Liver (tissue), 9 donors: ENCODE data around the gene SMIM31. TPM values are rescaled to one million over a fixed set of nuclear protein-coding genes. Genes with fewer than 3 reads are reported as not detected.

Source experiments
- DNase-seq: peaks from one replicate; pipeline ENCODE4 v3.0.0-alpha.2; 2017; ENCODE audit warnings: low spot score
- H3K27ac ChIP-seq, 2 donors: one replicate each; pipeline ENCODE4 v1.7.0; 2013; ENCODE audit warnings: inconsistent platforms in 2 of 2, low read length in 2 of 2, control low read depth in 1 of 2, low read depth in 1 of 2, mild to moderate bottlenecking in 1 of 2
- H3K27me3 ChIP-seq, 4 donors: one replicate each; pipeline versions ENCODE4 v1.6.1 to v1.7.0; 2013; ENCODE audit warnings: low read length in 3 of 4, inconsistent platforms in 1 of 4, mild to moderate bottlenecking in 1 of 4, moderate library complexity in 1 of 4; ENCODE audit not compliant: control insufficient read depth in 4 of 4, insufficient read depth in 4 of 4
- H3K36me3 ChIP-seq, 4 donors: one replicate each; pipeline versions ENCODE4 v1.6.1 to v1.7.0; 2013; ENCODE audit warnings: low read length in 3 of 4, mild to moderate bottlenecking in 3 of 4, low read depth in 1 of 4, moderate library complexity in 1 of 4; ENCODE audit not compliant: control insufficient read depth in 4 of 4, insufficient read depth in 3 of 4
- H3K4me1 ChIP-seq, 4 donors: one replicate each; pipeline versions ENCODE4 v1.6.1 to v1.7.0; 2013; ENCODE audit warnings: low read length in 3 of 4, mild to moderate bottlenecking in 3 of 4, moderate library complexity in 1 of 4; ENCODE audit not compliant: control insufficient read depth in 4 of 4, insufficient read depth in 4 of 4
- H3K4me3 ChIP-seq, 3 donors: one replicate each; pipeline versions ENCODE4 v1.6.1 to v1.7.0; 2013; ENCODE audit warnings: low read length in 3 of 3, control low read depth in 1 of 3, low read depth in 1 of 3, mild to moderate bottlenecking in 1 of 3
- H3K9ac ChIP-seq, 2 donors: one replicate each; pipeline ENCODE4 v1.7.0; 2013; ENCODE audit warnings: low read length in 2 of 2, mild to moderate bottlenecking in 2 of 2, moderate library complexity in 2 of 2, control low read depth in 1 of 2, low read depth in 1 of 2
- H3K9me3 ChIP-seq, 4 donors: one replicate each; pipeline versions ENCODE4 v1.6.1 to v1.7.0; 2013; ENCODE audit warnings: low read length in 3 of 4; ENCODE audit not compliant: control insufficient read depth in 4 of 4
- EGR1 ChIP-seq, 2 donors: IDR thresholded peaks; 2 replicates each; pipeline ENCODE4 v1.6.1; 2016 to 2018; ENCODE audit warnings: antibody characterized with exemption in 2 of 2, low read depth in 2 of 2
- FOXA1 ChIP-seq: IDR thresholded peaks from 2 replicates; pipeline ENCODE4 v1.6.1; 2016; ENCODE audit warnings: antibody characterized with exemption
- FOXA2 ChIP-seq: IDR thresholded peaks from 2 replicates; pipeline ENCODE4 v1.6.1; 2016; ENCODE audit warnings: antibody characterized with exemption
- HNF4G ChIP-seq: IDR thresholded peaks from 2 replicates; pipeline ENCODE4 v1.6.1; 2016; ENCODE audit warnings: antibody characterized with exemption
- JUND ChIP-seq, 2 donors: IDR thresholded peaks; 2 replicates each; pipeline ENCODE4 v1.6.1; 2016; ENCODE audit warnings: antibody characterized with exemption in 2 of 2
- MAX ChIP-seq: IDR thresholded peaks from 2 replicates; pipeline ENCODE4 v1.6.1; 2016; ENCODE audit warnings: antibody characterized with exemption
- NR2F2 ChIP-seq: IDR thresholded peaks from 2 replicates; pipeline ENCODE4 v1.6.1; 2016; ENCODE audit warnings: antibody characterized with exemption
- RAD21 ChIP-seq, 2 donors: IDR thresholded peaks; 2 replicates each; pipeline ENCODE4 v1.6.1; 2016; ENCODE audit warnings: antibody characterized with exemption in 2 of 2, mild to moderate bottlenecking in 2 of 2
- REST ChIP-seq: IDR thresholded peaks from 2 replicates; pipeline ENCODE4 v1.6.1; 2016; ENCODE audit warnings: antibody characterized with exemption, mild to moderate bottlenecking
- SP1 ChIP-seq: IDR thresholded peaks from 2 replicates; pipeline ENCODE4 v1.6.1; 2018; ENCODE audit warnings: antibody characterized with exemption, mild to moderate bottlenecking
- TAF1 ChIP-seq: conservative IDR thresholded peaks from 2 replicates; pipeline ENCODE4 v1.6.1; 2016; ENCODE audit warnings: antibody characterized with exemption, mild to moderate bottlenecking
- WGBS: extraction: QIAGEN DNeasy Blood & Tissue Kit; methylation state at CpG from one replicate; pipeline ENCODE4 v1.1.7; 2013; 5-methylcytosine and 5-hydroxymethylcytosine counted together
- polyA plus RNA-seq, 2 donors: library from polyadenylated mRNA; stranded (reverse) in 1 of 2; unstranded in 1 of 2; fragments of 200-250 nt in 1 of 2; fragments of >200 nt in 1 of 2; fragmentation: Nextera tagmentation in 1 of 2; extraction: Ambion mirVana in 1 of 2; gene quantifications; one replicate each; pipeline versions ENCODE4 v1.2.1 to v1.2.3, GENCODE V29; 2013 to 2015
- total RNA-seq, 2 donors: library from RNA; depleted of rRNA; stranded (reverse); fragments of >200 nt; gene quantifications; one replicate each; pipeline ENCODE4 v1.2.3, GENCODE V29; 2014
- TF ChIP-seq, protein P1 (sequence below): IDR thresholded peaks from 2 replicates; pipeline ENCODE4 v1.6.1; 2016; ENCODE audit warnings: antibody characterized with exemption
- TF ChIP-seq, protein P2 (sequence below): fragments of 150-350 bp; IDR thresholded peaks from 2 replicates; pipeline ENCODE4 v1.5.1; 2017; ENCODE audit warnings: improper control_type of control experiment, low read depth, low read length; ENCODE audit not compliant: missing input control
- donor health status: healthy.
- donor health status: healthy.
- donor health status: healthy.
- donor health status: healthy.
- donor health status: healthy.

SMIM31 gene
- total and polyA plus RNA-seq, 4 donors = not detected

DNA sequence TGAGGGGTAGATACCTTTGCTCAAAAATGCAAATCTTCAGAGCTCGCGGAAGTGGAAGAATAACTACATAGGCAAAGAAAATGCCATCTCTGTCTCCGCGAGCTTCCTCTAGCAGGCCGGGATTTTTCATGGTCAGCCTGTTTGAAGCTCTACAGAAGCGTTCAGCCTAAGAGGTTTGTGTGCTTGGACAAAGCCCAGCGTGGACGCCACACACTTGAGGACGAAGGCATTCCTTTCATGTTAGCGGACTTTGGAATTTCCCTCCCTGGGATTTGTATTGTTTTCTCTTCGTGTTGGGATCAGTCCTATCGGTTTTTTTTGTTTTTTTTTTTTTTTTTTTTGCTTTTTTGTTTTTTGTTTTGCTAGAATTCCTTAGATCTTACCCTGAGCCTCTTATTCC lies 53.7 kb downstream of the SMIM31 start:
- DNase-seq = no peak
- Histone ChIP-seq H3K9ac (no peak overlapping the region), H3K4me3 (no peak overlapping the region), H3K27ac (no peak overlapping the region), H3K4me1 (no peaks in the 10 kb centered on the region), H3K36me3 (no peaks in the 10 kb centered on the region), H3K27me3 (peaks cover 0 to 5% (median 0%) of the 10 kb centered on the region in 4 donors), H3K9me3 (no peaks in the 10 kb centered on the region)
- no peak for TF ChIP-seq MAX
- no peak for TF ChIP-seq TAF1
- TF ChIP-seq JUND (IDR thresholded peaks at IDR 0.05) = no peak
- no peak for TF ChIP-seq SP1
- TF ChIP-seq REST = no peak
- TF ChIP-seq RAD21 (IDR thresholded peaks at IDR 0.05) = no peak
- TF ChIP-seq, protein P1, sequence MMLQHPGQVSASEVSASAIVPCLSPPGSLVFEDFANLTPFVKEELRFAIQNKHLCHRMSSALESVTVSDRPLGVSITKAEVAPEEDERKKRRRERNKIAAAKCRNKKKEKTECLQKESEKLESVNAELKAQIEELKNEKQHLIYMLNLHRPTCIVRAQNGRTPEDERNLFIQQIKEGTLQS = no peak
- TF ChIP-seq HNF4G = no peak
- TF ChIP-seq, protein P2, sequence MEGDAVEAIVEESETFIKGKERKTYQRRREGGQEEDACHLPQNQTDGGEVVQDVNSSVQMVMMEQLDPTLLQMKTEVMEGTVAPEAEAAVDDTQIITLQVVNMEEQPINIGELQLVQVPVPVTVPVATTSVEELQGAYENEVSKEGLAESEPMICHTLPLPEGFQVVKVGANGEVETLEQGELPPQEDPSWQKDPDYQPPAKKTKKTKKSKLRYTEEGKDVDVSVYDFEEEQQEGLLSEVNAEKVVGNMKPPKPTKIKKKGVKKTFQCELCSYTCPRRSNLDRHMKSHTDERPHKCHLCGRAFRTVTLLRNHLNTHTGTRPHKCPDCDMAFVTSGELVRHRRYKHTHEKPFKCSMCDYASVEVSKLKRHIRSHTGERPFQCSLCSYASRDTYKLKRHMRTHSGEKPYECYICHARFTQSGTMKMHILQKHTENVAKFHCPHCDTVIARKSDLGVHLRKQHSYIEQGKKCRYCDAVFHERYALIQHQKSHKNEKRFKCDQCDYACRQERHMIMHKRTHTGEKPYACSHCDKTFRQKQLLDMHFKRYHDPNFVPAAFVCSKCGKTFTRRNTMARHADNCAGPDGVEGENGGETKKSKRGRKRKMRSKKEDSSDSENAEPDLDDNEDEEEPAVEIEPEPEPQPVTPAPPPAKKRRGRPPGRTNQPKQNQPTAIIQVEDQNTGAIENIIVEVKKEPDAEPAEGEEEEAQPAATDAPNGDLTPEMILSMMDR = no peak
- no peak for TF ChIP-seq EGR1 (IDR thresholded peaks at IDR 0.05; ENCODE audit: low read depth in 2 of 2)
- WGBS = 49% methylated on average over 12 of the region's 12 CpGs

DNA sequence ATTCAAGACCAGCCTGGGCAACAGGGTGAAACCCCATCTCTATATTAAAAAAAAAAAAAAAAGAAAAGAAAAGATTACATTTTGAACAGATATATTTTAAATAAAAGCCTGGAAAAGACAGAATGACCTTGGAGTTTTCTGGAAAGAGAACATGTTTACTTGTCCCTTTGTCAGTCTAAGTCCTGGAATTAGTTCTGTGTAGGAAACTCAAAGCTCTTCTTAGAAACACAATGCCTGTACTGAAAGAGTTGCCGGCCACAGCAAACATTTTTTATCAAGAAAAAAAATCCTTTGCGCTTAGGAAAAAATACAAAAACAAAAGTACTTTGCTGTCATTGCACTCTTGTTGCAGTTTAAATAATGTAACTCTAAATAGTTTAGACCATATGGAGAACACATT lies 59.6 kb downstream of the SMIM31 start:
- H3K27ac ChIP-seq = no peak overlapping the region
- no peaks in the 10 kb centered on the region for H3K36me3 ChIP-seq
- peaks cover 0 to 2% (median 0%) of the 10 kb centered on the region in 4 donors for H3K27me3 ChIP-seq
- no peak for DNase-seq
- H3K4me1 ChIP-seq = no peaks in the 10 kb centered on the region
- TF ChIP-seq TAF1 (no peak), FOXA1 (no peak), NR2F2 (no peak), FOXA2 (no peak), RAD21 (IDR thresholded peaks at IDR 0.05) (no peak), HNF4G (no peak)
- TF ChIP-seq, protein P2 = no peak
- no peak overlapping the region for H3K9ac ChIP-seq
- H3K4me3 ChIP-seq = no peak overlapping the region
- WGBS = 62% methylated on average over 2 of the region's 2 CpGs
- H3K9me3 ChIP-seq = no peaks in the 10 kb centered on the region
